ENCODE measurements around the gene NOS1. TPM values are rescaled to one million over a fixed set of nuclear protein-coding genes. Genes with fewer than 3 reads are reported as not detected.

NOS1 gene
- total RNA-seq, 1 donor from 2014 or later, result 0.05 TPM

GRCh38 chr12:117361905-117362304 lies 479 bp upstream of the NOS1 start:
- no peak for TF ChIP-seq CTCF (IDR thresholded peaks at IDR 0.05; ENCODE audit: unreplicated experiment)
- DNase-seq (ENCODE audit: low spot score), result no peak
- H3K27me3 Mint-ChIP-seq (ENCODE audit: unreplicated experiment), result peaks cover 32% of the 10 kb centered on the region
- H3K36me3 Mint-ChIP-seq (ENCODE audit: low read depth, unreplicated experiment), result no peaks in the 10 kb centered on the region
- peak overlapping the region; percentile 12 for H3K4me3 Mint-ChIP-seq (ENCODE audit: unreplicated experiment)
- no peaks in the 10 kb centered on the region for H3K9me3 Mint-ChIP-seq (ENCODE audit: unreplicated experiment)
- H3K27ac Mint-ChIP-seq (ENCODE audit: unreplicated experiment), result no peak overlapping the region
- peaks cover 24% of the 10 kb centered on the region for H3K4me1 Mint-ChIP-seq (ENCODE audit: unreplicated experiment)

DNA sequence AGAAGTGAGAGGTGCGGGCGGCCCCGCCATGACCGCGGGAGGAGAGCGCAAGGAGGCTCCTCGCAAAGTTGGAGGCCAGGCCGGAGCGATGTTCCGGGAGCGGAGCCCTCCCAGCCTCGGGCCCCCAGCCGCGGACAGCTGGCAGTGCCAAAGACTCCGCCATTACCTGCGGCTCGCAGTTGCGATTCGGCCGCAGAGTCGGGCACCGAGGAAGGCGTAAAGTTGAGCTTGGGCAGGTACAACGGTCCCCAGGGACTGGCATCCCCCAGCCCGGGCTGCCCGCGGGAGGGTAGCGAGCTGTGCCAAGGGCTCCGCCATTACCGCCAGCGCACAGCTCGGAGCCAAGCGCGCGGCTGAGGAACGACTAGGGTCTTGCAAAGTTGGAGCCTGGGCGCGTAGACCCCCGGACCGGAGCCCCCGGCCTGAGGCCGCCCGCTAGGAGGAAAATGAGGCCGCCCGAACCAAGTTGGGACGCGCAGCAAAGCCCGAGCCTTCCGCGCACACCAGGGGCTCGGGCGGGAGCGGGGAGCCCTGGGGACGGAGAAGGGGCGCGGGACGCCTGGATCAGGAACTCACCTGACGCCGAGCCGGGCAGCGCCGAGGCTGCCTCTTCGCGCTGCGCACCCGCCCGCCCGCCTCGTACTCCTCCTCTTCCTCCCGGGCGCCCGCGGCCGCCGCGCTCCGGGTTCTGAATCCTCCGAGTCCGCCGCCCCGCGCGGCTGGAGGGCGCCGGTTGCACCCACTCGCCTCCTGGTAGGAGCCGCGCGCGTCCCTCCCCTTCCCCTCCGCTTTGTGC lies 677 bp downstream of the NOS1 start:
- Mint-ChIP-seq H3K4me3 (ENCODE audit: unreplicated experiment) (peak overlapping the region; percentile 62), H3K27ac (ENCODE audit: unreplicated experiment) (no peak overlapping the region), H3K4me1 (ENCODE audit: unreplicated experiment) (peaks cover 18% of the 10 kb centered on the region), H3K36me3 (ENCODE audit: low read depth, unreplicated experiment) (no peaks in the 10 kb centered on the region), H3K27me3 (ENCODE audit: unreplicated experiment) (peaks cover 30% of the 10 kb centered on the region), H3K9me3 (ENCODE audit: unreplicated experiment) (no peaks in the 10 kb centered on the region)
- TF ChIP-seq CTCF (IDR thresholded peaks at IDR 0.05; ENCODE audit: unreplicated experiment), result no peak
- DNase-seq (ENCODE audit: low spot score), result peak; percentile 18

- no peak for TF ChIP-seq CTCF (IDR thresholded peaks at IDR 0.05; ENCODE audit: unreplicated experiment)
- Mint-ChIP-seq H3K27me3 (ENCODE audit: unreplicated experiment) (peaks cover 30% of the 10 kb centered on the region), H3K27ac (ENCODE audit: unreplicated experiment) (no peak overlapping the region), H3K9me3 (ENCODE audit: unreplicated experiment) (no peaks in the 10 kb centered on the region), H3K4me1 (ENCODE audit: unreplicated experiment) (peaks cover 18% of the 10 kb centered on the region), H3K36me3 (ENCODE audit: low read depth, unreplicated experiment) (no peaks in the 10 kb centered on the region), H3K4me3 (ENCODE audit: unreplicated experiment) (peak overlapping the region; percentile 62)
- no peak for DNase-seq (ENCODE audit: low spot score)
Measured at GRCh38 chr12:117360222-117360550, 1.2 kb downstream of the NOS1 start.

DNA sequence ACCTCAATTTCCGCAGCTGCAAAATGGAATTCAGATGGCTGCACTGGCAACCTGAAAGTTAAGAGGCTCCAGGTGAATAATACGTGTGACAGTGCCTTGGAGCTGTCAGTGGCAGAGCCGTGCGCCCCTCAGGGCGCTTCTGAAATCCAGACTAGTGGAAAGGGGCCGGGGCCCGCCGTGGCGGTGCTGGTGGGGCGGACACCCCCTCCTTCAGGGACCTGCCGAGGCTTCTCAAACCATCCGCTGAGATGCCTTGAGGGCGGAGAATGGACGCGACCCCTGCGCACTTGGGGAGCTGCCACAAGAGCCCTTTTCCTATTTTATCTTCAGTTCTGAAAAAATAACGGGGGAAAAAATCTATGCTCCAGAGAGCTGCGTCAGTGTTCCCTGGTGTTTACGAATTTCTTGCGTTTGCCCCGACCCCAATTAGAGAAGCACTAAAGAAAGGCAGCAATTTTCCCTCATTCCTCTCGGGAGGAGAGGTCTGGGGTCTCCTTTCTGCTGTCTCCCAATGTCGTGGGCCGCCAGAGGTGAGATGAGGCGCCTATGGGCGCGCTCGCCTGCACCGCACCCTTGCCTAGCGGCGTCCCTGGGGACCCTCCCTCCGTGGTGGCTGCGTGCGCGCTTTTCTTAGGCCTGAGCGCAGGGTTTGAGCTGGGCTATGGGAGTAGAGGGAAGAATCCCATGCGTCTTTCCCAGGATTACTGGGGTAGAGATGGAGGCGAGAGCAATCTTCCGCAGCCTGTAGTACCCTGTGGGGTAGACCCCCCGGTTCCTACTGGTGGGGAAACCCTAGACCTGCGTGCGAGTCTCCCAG lies 2.2 kb downstream of the NOS1 start:
- no peaks in the 10 kb centered on the region for H3K9me3 Mint-ChIP-seq (ENCODE audit: unreplicated experiment)
- H3K27ac Mint-ChIP-seq (ENCODE audit: unreplicated experiment), result no peak overlapping the region
- no peaks in the 10 kb centered on the region for H3K36me3 Mint-ChIP-seq (ENCODE audit: low read depth, unreplicated experiment)
- peaks cover 29% of the 10 kb centered on the region for H3K27me3 Mint-ChIP-seq (ENCODE audit: unreplicated experiment)
- DNase-seq (ENCODE audit: low spot score), result no peak
- peaks cover 18% of the 10 kb centered on the region for H3K4me1 Mint-ChIP-seq (ENCODE audit: unreplicated experiment)
- H3K4me3 Mint-ChIP-seq (ENCODE audit: unreplicated experiment), result no peak overlapping the region
- no peak for TF ChIP-seq CTCF (IDR thresholded peaks at IDR 0.05; ENCODE audit: unreplicated experiment)

DNA sequence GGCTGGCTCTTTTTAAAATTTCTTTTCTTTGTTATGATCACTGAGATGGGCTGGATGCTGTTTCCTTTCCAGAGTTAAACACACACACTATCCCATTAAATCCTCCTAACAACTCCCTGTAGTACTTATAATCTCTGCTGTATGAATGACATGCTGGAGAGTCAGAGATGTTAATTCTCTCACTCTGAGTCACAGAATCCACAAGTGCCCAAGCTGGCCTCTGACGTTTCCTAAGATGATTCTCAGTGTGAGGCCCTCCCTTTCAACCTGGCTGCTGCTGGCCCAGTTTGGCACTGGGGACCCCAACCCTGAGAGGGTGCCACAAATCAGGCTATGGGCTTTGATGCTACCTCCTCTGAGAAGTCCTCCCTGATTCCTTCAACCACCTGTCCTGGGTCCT lies 5.4 kb downstream of the NOS1 start:
- no peak for DNase-seq (ENCODE audit: low spot score)
- peaks cover 10% of the 10 kb centered on the region for H3K27me3 Mint-ChIP-seq (ENCODE audit: unreplicated experiment)
- no peaks in the 10 kb centered on the region for H3K9me3 Mint-ChIP-seq (ENCODE audit: unreplicated experiment)
- no peak for TF ChIP-seq CTCF (IDR thresholded peaks at IDR 0.05; ENCODE audit: unreplicated experiment)
- H3K36me3 Mint-ChIP-seq (ENCODE audit: low read depth, unreplicated experiment), result no peaks in the 10 kb centered on the region
- H3K27ac Mint-ChIP-seq (ENCODE audit: unreplicated experiment), result no peak overlapping the region
- H3K4me3 Mint-ChIP-seq (ENCODE audit: unreplicated experiment), result no peak overlapping the region
- H3K4me1 Mint-ChIP-seq (ENCODE audit: unreplicated experiment), result peaks cover 2% of the 10 kb centered on the region
